Left ventricle myocardium superior (tissue), 1 donor: ENCODE measurements around the gene BCS1L. TPM values are rescaled to one million over a fixed set of nuclear protein-coding genes. Genes with fewer than 3 reads are reported as not detected.
A peak's percentile ranks its signal among the peaks of the same experiment; 100 is the strongest.

ENCODE experiments used
- ATAC-seq: fragments of 200-7000 bp; cut with Tn5 transposase; one replicate; pipeline ENCODE4 v1.9.1; 2020; ENCODE audit warnings: mild to moderate bottlenecking, moderate library complexity
- DNase-seq: peaks from one replicate; pipeline ENCODE4 v3.0.0-alpha.2; 2020
- intact Hi-C: fragments of 100-400 bp; cut with micrococcal nuclease; formaldehyde crosslinking; loops from one replicate; pipeline ENCODE4 v1.11.0; 2022
- long read RNA-seq: library from polyadenylated mRNA; unstranded; transcript quantifications from one replicate; pipeline ENCODE4 v2.0.0, GENCODE V29; 2021
- total RNA-seq: library from RNA; stranded (reverse); fragmentation: NEBNext Ultra II Directional; extraction: Animal tissue kit (Norgen Biotek cat#: 25700); gene quantifications from one replicate; pipeline ENCODE4 v1.2.1, GENCODE V29; 2021
- donor health status: DM: no; HTN: yes; CAD: no; lungs with severe emphysema.

BCS1L gene
- 49.1 TPM for total RNA-seq
- long read RNA-seq, transcript BCS1L-201 (8 exons, 1,454 nt), result major isoform, 37 of 65 reads
- long read RNA-seq, transcript BCS1L-203 (9 exons, 1,525 nt), result minor isoform, 5 of 65 reads
- long read RNA-seq, partial matches to known transcripts, result 10 of 65 reads
- long read RNA-seq, other reads (novel, unspliced or antisense), result 10 of 65 reads

- DNase-seq, result peak; percentile 95
- ATAC-seq, result peak; percentile 94
- intact Hi-C loops, result no loop called here
These were observed at the start of gene BCS1L, which contains the start of gene ZNF142 for GRCh38 chr2:218659258-218659987. BCS1L (plus strand) TSS chr2:218659683; CDS start chr2:218660988, 1,305 bp downstream. ZNF142 (minus strand) TSS chr2:218659623; CDS start chr2:218656429, 3,194 bp downstream.

GRCh38 chr2:218615868-218616315 lies 43.6 kb upstream of the BCS1L start:
- ATAC-seq (no peak), DNase-seq (no peak)
- intact Hi-C loops, result no loop called here

GRCh38 chr2:218618102-218618860 lies 41.2 kb upstream of the BCS1L start:
- no peak for ATAC-seq
- DNase-seq, result no peak
- intact Hi-C loops, result no loop called here

- no peak for ATAC-seq
- intact Hi-C loops, result no loop called here
- no peak for DNase-seq
These were observed 38.5 kb upstream of the BCS1L start for GRCh38 chr2:218621007-218621406.

- DNase-seq, result no peak
- intact Hi-C loops, result no loop called here
- ATAC-seq, result peak; percentile 62
These were observed 36.7 kb upstream of the BCS1L start for GRCh38 chr2:218622606-218623365.

GRCh38 chr2:218623366-218623705 lies 36.1 kb upstream of the BCS1L start:
- intact Hi-C loops, result no loop called here
- no peak for DNase-seq
- ATAC-seq, result no peak

- ATAC-seq (no peak), DNase-seq (no peak)
- intact Hi-C loops, result no loop called here
These were observed 33.1 kb upstream of the BCS1L start for GRCh38 chr2:218626369-218626768.

GRCh38 chr2:218627939-218628338 lies 31.5 kb upstream of the BCS1L start:
- DNase-seq, result no peak
- intact Hi-C loops, result no loop called here
- ATAC-seq, result no peak

GRCh38 chr2:218631837-218632236 lies 27.6 kb upstream of the BCS1L start:
- ATAC-seq (no peak), DNase-seq (no peak)
- intact Hi-C loops, result no loop called here

GRCh38 chr2:218635719-218636118 lies 23.8 kb upstream of the BCS1L start:
- ATAC-seq, result no peak
- no peak for DNase-seq
- intact Hi-C loops, result no loop called here

GRCh38 chr2:218638372-218638771 lies 21.1 kb upstream of the BCS1L start:
- intact Hi-C loops, result no loop called here
- DNase-seq (no peak), ATAC-seq (no peak)

GRCh38 chr2:218642121-218642656 lies 17.3 kb upstream of the BCS1L start:
- intact Hi-C loops, result no loop called here
- ATAC-seq (no peak), DNase-seq (no peak)

- ATAC-seq, result no peak
- intact Hi-C loops, result no loop called here
These were observed 16.7 kb upstream of the BCS1L start for GRCh38 chr2:218642786-218643185.

GRCh38 chr2:218643751-218644310 lies 15.7 kb upstream of the BCS1L start:
- no peak for DNase-seq
- no peak for ATAC-seq
- intact Hi-C loops, result no loop called here

More at GRCh38 chr2:218642786-218643185, 16.7 kb upstream of the BCS1L start:
- no peak for DNase-seq

- intact Hi-C loops, result no loop called here
- ATAC-seq (no peak), DNase-seq (no peak)
These were observed 14.8 kb upstream of the BCS1L start for GRCh38 chr2:218644721-218645120.

- DNase-seq, result no peak
- intact Hi-C loops, result no loop called here
- ATAC-seq, result no peak
These were observed 14.4 kb upstream of the BCS1L start for GRCh38 chr2:218645126-218645525.

- intact Hi-C loops, result no loop called here
- DNase-seq (peak; percentile 47), ATAC-seq (peak; percentile 63)
These were observed 11.2 kb upstream of the BCS1L start for GRCh38 chr2:218648088-218648786.

GRCh38 chr2:218648787-218649100 lies 10.7 kb upstream of the BCS1L start:
- intact Hi-C loops, result no loop called here
- ATAC-seq (peak; percentile 9), DNase-seq (no peak)

- peak; percentile 74 for ATAC-seq
- intact Hi-C loops, result no loop called here
These were observed 3.7 kb upstream of the BCS1L start for GRCh38 chr2:218655751-218656150.

More at GRCh38 chr2:218655751-218656150, 3.7 kb upstream of the BCS1L start:
- DNase-seq, result peak; percentile 41
